ENCODE measurements around the gene DLK2.
"Not testable (repeated sequence)": the region's sequence is repeated elsewhere in the genome, so short reads cannot be mapped to it uniquely, and the experiment has no call there.

Gene DLK2

DNA sequence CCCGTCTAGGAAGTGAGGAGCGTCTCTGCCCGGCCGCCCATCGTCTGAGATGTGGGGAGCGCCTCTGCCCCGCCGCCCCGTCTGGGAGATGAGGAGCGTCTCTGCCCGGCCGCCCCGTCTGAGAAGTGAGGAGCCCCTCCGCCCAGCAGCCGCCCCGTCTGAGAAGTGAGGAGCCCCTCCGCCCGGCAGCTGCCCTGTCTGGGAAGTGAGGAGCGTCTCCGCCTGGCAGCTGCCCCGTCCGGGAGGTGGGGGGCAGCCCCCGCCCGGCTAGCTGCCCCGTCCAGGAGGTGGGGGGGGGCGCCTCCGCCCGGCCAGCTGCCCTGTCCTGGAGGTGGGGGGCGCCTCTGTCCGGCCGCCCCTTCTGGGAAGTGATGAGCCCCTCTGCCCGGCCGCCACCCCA lies 30.3 kb downstream of the DLK2 start:
- not testable (repeated sequence) for DNase-seq (ENCODE audit: low read depth)

GRCh38 chr6:43421831-43422230 lies 33.5 kb downstream of the DLK2 start:
- DNase-seq (ENCODE audit: low read depth) = no peak

DNA sequence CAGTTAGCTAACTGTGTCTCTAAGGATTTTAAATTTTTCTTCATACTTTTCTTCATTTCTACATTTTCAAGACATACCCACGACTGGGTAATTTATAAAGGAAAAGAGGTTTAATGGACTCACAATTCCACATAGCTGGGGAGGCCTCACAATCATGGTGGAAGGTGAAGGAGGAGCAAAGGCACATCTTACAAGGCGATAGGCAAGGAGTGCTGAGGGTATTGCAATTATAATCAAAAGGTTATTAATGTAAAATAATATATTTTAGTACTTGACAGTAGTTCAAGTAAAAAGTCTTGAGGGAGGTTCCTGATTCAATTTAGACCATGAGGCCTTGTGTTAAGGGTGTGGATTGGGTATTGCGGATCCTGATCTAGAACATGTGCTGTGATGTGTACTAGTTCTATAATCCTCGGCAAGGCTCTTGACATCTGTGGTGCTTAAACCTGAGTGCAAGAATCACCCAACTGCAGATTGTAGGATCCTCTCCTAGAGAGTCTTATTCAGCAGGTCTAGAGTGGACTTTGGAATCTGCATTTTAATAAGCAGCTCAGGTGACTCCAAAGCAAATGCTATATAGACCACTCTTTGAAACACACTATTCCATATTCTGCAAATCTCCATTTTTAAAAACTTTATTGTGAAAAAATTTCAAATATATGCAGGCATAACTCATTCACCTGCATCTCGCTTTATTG lies 35.2 kb downstream of the DLK2 start:
- DNase-seq (ENCODE audit: low read depth) = no peak

- no peak for DNase-seq (ENCODE audit: low read depth)
These were observed 38.4 kb downstream of the DLK2 start for GRCh38 chr6:43416935-43417334.

GRCh38 chr6:43415275-43415674 lies 40.1 kb downstream of the DLK2 start:
- DNase-seq (ENCODE audit: low read depth) = not testable (repeated sequence)

DNA sequence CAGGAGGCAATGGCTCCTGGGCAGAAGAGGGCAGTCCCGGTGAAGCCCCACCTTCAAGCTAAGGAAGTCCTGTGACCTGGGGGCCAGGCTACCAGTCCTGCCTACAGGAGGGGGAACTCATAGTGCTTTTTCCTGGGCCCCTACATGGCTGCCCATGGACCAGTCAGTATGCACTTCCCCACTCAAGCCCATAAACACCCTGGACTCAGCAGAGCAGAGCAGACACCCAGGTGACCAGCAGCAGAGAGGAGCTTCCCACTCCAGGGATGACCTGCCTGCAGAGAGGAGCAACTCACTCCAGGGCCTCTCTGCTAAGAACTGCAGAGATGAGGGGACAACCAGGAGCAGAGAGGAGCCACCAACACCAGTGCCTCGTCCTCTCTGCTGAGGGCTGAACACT lies 42.3 kb downstream of the DLK2 start:
- DNase-seq (ENCODE audit: low read depth) = no peak

DNA sequence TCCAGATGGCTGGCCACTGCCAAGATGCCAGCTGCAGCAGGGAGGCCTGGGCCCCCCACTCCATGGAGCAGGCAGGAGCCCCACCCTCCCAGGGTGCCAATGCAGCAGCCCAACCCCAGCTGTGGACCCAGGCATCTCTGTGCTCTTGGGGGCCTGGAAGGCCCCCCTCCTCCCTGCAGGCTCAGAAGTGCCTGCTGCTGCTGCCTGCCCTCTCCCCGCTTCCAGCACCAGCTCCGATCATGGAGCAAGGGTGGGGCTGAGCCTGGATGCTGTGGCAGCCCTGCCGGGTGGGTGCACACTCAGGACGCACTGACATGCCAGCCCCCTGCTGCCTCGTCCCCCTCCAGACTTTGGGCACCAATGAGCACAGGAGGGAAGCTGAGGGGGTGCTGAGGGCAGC lies 42.8 kb downstream of the DLK2 start:
- DNase-seq (ENCODE audit: low read depth) = no peak

- not testable (repeated sequence) for DNase-seq (ENCODE audit: low read depth)
These were observed 44.6 kb downstream of the DLK2 start for GRCh38 chr6:43410776-43411175.

- no peak for DNase-seq (ENCODE audit: low read depth)
These were observed 47.1 kb downstream of the DLK2 start for GRCh38 chr6:43408259-43408658.

GRCh38 chr6:43407296-43407695 lies 48.1 kb downstream of the DLK2 start:
- no peak for DNase-seq (ENCODE audit: low read depth)

DNA sequence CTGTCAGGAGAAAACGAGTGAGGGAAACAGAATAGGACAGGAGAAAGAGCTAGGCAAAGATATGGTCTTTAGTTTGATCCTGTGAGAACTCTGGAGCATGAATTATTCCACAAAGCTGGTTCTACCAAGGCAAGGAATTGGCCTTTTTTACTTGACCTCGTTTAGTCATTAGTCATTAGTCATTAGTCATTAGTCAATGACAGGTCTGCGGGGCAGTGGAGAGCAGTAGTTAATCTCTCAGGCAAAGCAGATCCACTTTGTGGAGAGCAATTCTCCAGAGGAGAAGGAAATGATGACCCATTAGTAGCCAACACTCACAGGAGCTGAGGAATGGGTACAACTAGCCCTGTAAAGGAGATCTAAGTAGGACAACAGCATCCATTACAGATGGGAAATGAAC lies 50.0 kb downstream of the DLK2 start:
- no peak for DNase-seq (ENCODE audit: low read depth)

DNA sequence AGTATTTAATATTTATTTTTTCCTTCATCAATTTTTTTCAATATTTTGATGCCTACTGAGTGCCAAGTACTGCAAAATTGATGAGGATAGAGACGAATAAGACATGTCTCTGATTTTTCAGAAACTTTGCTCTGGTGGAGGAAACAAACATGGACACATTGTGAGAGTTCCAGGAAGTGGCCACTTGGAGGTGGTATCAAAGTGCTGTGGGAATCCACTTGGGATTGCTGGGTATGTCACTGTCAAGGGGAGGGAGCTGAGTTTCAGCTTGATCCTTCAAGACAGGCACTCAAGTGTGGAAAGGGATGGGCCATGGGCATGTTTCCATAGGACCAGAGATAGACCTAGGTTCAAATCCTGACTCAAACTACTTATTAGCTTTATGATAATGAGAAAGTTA lies 52.5 kb downstream of the DLK2 start:
- no peak for DNase-seq (ENCODE audit: low read depth)

DNA sequence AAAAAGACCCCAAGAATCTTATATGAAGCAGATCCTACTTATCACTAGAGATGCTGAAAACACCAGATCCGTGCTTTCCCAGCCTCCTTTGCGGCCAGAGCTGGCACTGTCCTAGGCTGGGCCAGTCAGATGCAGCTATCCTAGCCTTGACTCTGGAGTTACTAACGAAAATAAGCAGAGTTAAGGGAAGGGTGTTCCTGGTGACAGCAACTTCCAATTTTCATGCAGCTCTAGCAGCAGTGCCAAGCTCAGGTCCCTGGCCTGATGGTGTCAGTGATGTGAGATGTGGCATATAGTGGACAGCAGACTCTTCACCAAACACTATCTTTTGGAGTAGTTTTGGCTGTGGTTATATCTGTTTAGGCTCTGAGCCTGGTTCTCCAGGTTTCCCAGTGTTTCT lies 53.6 kb downstream of the DLK2 start:
- no peak for DNase-seq (ENCODE audit: low read depth)
